AG10803 (cell line): ENCODE measurements around the gene CBFB.

Source experiments
- DNase-seq: peaks from one replicate; pipeline ENCODE4 v3.0.0; 2010; ENCODE audit warnings: low read depth
- H3K4me3 ChIP-seq: 2 replicates; pipeline ENCODE4 v1.5.1; 2011; ENCODE audit warnings: mild to moderate bottlenecking, low read length, control low read depth
- TF ChIP-seq, protein P1 (sequence below): conservative IDR thresholded peaks from 2 replicates; pipeline ENCODE4 v1.5.1; 2011; ENCODE audit warnings: mild to moderate bottlenecking, low read length, control low read depth, inconsistent platforms

CBFB gene

DNA sequence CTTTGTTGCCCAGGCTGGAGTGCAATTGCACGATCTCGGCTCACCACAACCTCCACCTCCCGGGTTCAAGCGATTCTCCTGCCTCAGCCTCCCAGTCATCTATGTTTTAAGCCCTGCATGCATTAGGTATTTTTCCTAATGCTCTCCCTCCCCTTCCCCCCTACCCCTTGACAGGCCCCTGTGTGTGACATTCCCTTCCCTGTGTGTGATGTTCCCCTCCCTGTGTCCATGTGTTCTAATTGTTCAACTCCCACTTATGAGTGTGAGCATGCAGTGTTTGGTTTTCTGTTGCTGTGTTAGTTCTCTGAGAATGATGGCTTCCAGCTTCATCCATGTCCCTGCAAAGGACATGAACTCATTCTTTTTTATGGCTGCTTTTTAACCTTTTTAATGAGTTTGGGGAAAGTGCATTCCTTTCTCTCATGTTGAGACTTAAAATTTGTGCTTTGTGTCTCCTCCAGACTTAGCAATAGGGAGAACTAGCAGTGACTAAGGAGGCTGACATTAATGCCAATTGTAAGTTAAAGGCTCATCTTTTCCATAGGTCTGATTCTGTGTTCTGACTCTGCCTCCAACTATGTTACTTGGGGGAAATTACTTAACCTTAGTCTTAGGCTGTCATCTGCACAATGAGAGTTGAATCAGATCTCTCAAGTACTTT, 63.1 kb downstream of the CBFB start:
- peak; percentile 85 for DNase-seq

DNA sequence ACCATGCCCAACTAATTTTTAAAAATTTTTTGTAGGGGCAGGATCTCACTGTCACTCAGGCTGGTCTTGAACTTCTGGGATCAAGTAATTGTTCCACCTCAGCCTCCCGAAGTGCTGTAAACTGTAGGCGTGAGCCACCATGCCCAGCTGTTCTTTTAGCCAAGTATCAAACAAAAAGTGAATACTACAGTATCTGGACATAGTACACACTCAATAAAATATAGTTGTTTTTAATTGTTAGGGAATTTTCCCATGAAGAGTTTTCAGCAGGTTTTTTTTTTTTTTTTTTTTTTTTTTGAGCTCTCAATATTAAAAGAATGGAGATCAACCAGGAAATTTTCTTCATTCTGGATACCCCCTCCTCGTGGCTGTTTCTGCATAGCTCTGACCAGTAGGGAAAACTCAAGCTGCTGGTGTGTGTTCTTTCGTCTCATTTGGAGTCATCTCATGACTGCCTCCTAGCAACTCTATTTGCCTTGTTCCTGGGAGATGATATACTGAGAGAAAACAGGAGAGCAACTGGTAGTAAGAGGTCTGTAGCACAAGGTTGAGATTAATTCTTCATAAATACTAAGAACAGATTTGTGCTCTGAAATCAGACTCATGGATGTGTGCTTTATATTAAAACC, 64.3 kb downstream of the CBFB start:
- DNase-seq: no peak
- TF ChIP-seq, protein P1, sequence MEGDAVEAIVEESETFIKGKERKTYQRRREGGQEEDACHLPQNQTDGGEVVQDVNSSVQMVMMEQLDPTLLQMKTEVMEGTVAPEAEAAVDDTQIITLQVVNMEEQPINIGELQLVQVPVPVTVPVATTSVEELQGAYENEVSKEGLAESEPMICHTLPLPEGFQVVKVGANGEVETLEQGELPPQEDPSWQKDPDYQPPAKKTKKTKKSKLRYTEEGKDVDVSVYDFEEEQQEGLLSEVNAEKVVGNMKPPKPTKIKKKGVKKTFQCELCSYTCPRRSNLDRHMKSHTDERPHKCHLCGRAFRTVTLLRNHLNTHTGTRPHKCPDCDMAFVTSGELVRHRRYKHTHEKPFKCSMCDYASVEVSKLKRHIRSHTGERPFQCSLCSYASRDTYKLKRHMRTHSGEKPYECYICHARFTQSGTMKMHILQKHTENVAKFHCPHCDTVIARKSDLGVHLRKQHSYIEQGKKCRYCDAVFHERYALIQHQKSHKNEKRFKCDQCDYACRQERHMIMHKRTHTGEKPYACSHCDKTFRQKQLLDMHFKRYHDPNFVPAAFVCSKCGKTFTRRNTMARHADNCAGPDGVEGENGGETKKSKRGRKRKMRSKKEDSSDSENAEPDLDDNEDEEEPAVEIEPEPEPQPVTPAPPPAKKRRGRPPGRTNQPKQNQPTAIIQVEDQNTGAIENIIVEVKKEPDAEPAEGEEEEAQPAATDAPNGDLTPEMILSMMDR: no peak
- H3K4me3 ChIP-seq: no peak overlapping the region

More for the DNA sequence above, 63.1 kb downstream of the CBFB start:
- H3K4me3 ChIP-seq: no peak overlapping the region
- TF ChIP-seq, protein P1: no peak

DNA sequence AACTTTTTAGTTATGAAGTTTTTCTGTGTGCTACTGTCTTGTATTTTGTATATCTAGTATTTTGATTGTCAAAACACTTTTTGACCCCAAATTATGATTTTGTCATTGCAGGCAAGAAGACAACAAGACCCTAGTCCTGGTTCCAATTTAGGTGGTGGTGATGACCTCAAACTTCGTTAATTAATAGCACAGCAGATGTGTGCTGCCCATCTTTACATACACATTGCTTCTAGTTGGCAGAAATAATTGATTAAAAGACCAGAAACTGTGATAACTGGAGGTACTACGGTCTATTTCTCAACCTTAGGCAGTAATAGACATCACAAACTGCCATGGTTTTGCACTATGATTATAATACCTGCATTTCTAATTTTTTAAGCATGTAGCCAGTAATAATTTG, 69.7 kb downstream of the CBFB start:
- TF ChIP-seq, protein P1: no peak
- H3K4me3 ChIP-seq: no peak overlapping the region
- no peak for DNase-seq

DNA sequence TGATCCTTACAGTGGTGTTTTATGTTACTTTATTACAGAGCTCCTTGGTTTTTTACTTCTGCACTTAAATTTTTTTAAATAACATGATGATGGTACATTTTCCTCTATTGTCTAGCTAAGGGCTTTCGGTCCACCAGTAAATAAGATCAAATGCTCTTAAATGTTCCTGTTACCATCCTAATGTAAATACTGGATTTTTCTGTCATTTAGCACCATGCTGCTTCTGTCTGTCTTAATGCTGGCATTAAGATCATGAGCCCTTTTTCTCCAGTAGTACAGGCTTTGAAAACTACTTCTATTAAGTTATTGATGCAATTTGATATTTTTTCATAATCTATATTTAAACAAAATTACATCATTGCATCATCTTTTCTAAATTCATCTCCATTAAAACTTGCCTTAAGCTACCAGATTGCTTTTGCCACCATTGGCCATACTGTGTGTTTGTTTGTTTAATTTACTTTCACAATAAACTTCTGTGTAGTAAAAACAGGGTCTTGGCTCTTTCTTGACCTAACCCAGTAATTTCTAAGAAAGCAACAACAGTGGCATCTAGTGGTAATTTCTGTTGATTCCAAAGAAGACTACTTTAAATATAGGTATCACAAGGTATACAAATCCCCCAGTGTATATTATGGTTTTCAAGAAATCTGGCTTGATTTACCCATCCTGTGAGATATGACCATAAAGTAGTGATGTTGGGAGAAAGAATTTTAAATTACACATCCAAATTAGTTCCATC, 71.8 kb downstream of the CBFB start:
- TF ChIP-seq, protein P1: peak; percentile 53
- no peak for DNase-seq
- H3K4me3 ChIP-seq: no peak overlapping the region

DNA sequence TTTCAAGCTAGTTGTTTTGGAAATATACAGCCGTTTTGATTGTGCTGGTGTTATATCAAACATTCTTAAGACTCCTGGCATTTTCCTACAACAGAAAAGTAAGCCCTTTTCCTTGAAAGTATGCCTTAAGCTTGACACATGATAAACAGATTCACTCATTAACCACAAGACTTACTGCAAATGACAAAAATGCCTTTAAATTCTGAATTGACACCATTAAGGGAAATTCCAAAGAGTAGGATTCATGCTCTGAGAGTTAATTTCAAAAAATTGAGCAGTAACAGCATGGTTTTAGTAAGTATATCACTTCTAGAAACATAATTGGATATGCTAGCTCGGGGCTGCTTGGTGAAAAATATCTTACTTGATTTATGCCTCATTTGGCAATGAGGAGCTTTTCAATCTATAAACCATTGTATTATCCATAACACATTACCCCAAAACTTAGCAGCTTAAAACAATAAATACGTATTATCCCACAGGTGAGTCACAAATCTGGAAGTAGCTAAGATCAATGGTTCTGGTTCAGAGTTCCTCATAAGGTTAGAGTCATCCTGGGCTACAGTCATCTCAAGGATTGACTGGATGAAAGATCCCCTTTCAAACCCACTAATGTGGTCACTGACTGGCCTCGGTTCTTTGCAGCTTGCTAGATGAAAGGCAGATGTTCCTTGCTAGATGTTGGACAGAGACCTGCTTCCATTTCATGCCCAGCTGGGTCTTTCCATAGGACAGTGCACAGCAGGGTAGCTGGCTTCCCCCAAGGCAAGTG, 72.5 kb downstream of the CBFB start:
- no peak overlapping the region for H3K4me3 ChIP-seq
- peak; percentile 89 for DNase-seq
- TF ChIP-seq, protein P1: no peak

DNA sequence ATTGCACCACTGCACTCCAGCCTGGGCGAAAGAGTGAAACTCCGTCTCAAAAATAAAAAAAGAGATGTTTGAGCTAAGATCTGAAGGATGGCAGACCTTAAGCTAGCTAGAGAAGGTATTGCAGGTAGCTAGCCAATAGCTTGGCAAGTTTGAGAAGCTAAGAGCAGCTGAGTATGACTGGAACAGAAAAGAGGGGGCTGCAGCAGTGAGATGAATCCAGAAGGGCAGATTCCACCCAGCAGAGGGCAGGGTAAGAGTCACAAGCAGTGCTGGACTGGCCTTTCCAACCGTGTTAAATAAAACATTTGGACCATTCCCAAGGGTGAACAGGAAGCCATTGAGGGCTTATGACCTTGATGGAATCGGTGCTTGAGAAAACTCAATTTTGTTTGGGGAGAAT, 75.1 kb downstream of the CBFB start:
- peak; percentile 29 for DNase-seq
- H3K4me3 ChIP-seq: no peak overlapping the region
- TF ChIP-seq, protein P1: peak; percentile 40
